OCI-LY1 (cell line): ENCODE data around the gene RALGPS1.

Source experiments
- H2AFZ ChIP-seq: fragments of 200-600 bp; sonication (generic), shearing (Covaris generic); 2 replicates; pipeline ENCODE4 v1.6.0; 2014; ENCODE audit warnings: antibody characterized with exemption, mild to moderate bottlenecking, low read length
- H3F3A ChIP-seq: fragments of 200-600 bp; sonication (generic), shearing (Covaris generic); 2 replicates; pipeline ENCODE4 v1.6.0; 2014; ENCODE audit warnings: mild to moderate bottlenecking, antibody characterized with exemption, low read length, moderate library complexity; ENCODE audit not compliant: insufficient read depth
- H3K27ac ChIP-seq: fragments of 200-600 bp; sonication (generic); 2 replicates; pipeline ENCODE4 v1.5.1; 2014; ENCODE audit warnings: low read length, mixed run types, mild to moderate bottlenecking, low read depth; ENCODE audit not compliant: poor library complexity, severe bottlenecking
- H3K27me3 ChIP-seq: fragments of 200-600 bp; sonication (generic); 2 replicates; pipeline ENCODE4 v1.6.0; 2014; ENCODE audit warnings: antibody characterized with exemption, mild to moderate bottlenecking, low read length, moderate library complexity; ENCODE audit not compliant: insufficient read depth
- H3K36me3 ChIP-seq: fragments of 200-600 bp; sonication (generic); 2 replicates; pipeline ENCODE4 v1.6.1; 2014; ENCODE audit warnings: mild to moderate bottlenecking, antibody characterized with exemption, low read length, moderate library complexity, mixed read lengths; ENCODE audit not compliant: insufficient read depth
- H3K4me1 ChIP-seq: fragments of 200-600 bp; sonication (generic); 2 replicates; pipeline ENCODE4 v1.5.1; 2014; ENCODE audit warnings: mild to moderate bottlenecking, low read length, moderate library complexity; ENCODE audit not compliant: insufficient read depth, severe bottlenecking
- H3K4me2 ChIP-seq: fragments of 200-600 bp; sonication (generic), shearing (Covaris generic); 2 replicates; pipeline ENCODE4 v1.6.1; 2014; ENCODE audit warnings: low read length
- H3K4me3 ChIP-seq: fragments of 200-600 bp; sonication (generic); 2 replicates; pipeline ENCODE4 v1.5.1; 2014; ENCODE audit warnings: low read length, low read depth, mild to moderate bottlenecking, mixed read lengths; ENCODE audit not compliant: poor library complexity, severe bottlenecking
- H3K79me2 ChIP-seq: fragments of 200-600 bp; shearing (Covaris generic); 2 replicates; pipeline ENCODE4 v1.6.1; 2016; ENCODE audit warnings: mixed run types, low read length, mixed read lengths; ENCODE audit not compliant: insufficient read depth
- H3K9ac ChIP-seq: fragments of 200-600 bp; sonication (generic), shearing (Covaris generic); 2 replicates; pipeline ENCODE4 v1.6.1; 2014; ENCODE audit warnings: mild to moderate bottlenecking, low read length, mixed read lengths
- H3K9me2 ChIP-seq: fragments of 200-600 bp; sonication (generic), shearing (Covaris generic); 2 replicates; pipeline ENCODE4 v1.6.1; 2014; ENCODE audit warnings: low read depth, mild to moderate bottlenecking, low read length, mixed read lengths
- H3K9me3 ChIP-seq: fragments of 200-600 bp; shearing (Covaris generic); 2 replicates; pipeline ENCODE4 v1.6.1; 2014; ENCODE audit warnings: low read length, mixed read lengths
- H4K20me1 ChIP-seq: fragments of 200-600 bp; sonication (generic), shearing (Covaris generic); 2 replicates; pipeline ENCODE4 v1.6.0; 2016; ENCODE audit warnings: mild to moderate bottlenecking, low read length; ENCODE audit not compliant: insufficient read depth
- EZH2 ChIP-seq: fragments of 200-600 bp; sonication (generic), shearing (Covaris generic); IDR thresholded peaks from 2 replicates; pipeline ENCODE4 v1.8.0; 2017; ENCODE audit warnings: borderline replicate concordance, mixed run types, mild to moderate bottlenecking, antibody characterized with exemption, low read length, moderate library complexity, mixed read lengths
- TF ChIP-seq, protein P1 (sequence below): fragments of 200-600 bp; sonication (generic), shearing (Covaris generic); IDR thresholded peaks from 2 replicates; pipeline ENCODE4 v1.5.1; 2017; ENCODE audit warnings: mild to moderate bottlenecking, antibody characterized with exemption, low read length, moderate library complexity, mixed read lengths

The RALGPS1 gene

DNA sequence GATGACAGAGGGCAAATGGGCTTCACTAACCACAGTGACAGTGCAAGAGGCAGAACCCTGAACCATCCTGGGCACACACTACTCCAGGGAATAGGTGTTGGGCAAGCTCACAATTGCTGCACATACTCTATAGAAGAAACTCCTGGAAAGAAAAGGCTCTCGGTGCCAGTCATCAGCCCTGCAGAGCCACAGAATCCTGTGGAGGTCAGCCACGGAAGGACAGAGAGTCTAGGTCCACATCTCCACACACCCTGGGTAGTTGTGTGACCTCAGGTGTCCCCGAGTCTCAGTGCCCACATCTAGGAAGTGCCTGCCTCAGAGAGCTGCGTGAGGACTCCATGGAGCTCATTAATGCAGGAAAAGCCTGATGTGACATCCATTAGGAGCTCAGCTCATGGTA lies 223.9 kb downstream of the RALGPS1 start:
- Histone ChIP-seq H3K36me3 (no peaks in the 10 kb centered on the region), H3K4me2 (no peak overlapping the region), H3K9me3 (no peaks in the 10 kb centered on the region), H3F3A (no peaks in the 10 kb centered on the region), H2AFZ (no peak overlapping the region), H3K27ac (no peak overlapping the region), H3K4me1 (no peaks in the 10 kb centered on the region), H3K4me3 (no peak overlapping the region), H3K79me2 (no peaks in the 10 kb centered on the region), H3K27me3 (no peaks in the 10 kb centered on the region), H3K9me2 (no peaks in the 10 kb centered on the region), H3K9ac (no peak overlapping the region), H4K20me1 (no peaks in the 10 kb centered on the region)
- TF ChIP-seq, protein P1, sequence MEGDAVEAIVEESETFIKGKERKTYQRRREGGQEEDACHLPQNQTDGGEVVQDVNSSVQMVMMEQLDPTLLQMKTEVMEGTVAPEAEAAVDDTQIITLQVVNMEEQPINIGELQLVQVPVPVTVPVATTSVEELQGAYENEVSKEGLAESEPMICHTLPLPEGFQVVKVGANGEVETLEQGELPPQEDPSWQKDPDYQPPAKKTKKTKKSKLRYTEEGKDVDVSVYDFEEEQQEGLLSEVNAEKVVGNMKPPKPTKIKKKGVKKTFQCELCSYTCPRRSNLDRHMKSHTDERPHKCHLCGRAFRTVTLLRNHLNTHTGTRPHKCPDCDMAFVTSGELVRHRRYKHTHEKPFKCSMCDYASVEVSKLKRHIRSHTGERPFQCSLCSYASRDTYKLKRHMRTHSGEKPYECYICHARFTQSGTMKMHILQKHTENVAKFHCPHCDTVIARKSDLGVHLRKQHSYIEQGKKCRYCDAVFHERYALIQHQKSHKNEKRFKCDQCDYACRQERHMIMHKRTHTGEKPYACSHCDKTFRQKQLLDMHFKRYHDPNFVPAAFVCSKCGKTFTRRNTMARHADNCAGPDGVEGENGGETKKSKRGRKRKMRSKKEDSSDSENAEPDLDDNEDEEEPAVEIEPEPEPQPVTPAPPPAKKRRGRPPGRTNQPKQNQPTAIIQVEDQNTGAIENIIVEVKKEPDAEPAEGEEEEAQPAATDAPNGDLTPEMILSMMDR: no peak
- no peak for TF ChIP-seq EZH2

DNA sequence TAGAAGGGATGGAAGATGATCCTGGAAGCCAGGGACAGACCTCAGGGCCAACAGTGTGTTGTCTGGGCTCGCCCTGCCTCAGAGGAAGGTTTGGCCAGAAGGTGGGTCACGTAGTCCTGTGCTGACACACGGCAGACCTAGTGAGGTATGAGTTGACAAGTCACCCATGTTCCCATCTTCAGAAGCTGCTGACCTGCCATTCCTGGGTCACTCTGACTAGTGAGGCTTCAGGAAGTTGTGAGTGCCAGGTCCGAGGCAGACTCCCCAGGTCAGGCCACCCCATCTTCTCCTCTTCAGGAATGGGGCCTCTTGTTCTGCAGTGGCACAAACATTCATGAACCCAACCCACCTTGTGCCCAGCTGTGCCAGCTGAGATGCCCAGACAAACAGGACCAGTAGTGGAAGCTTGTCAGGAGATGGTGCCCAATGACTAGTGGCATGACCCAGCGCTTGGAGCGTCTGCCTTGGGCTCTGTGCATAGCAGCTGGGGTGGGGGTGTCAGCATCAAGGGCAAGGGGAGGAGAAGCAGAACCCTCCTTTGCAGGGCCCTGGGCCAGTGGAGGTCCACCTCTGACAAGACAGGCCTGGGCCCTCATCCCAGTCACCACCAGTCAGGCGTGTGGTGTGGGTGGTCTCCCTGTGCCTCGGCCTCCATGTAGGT lies 224.6 kb downstream of the RALGPS1 start:
- Histone ChIP-seq H4K20me1 (no peaks in the 10 kb centered on the region), H3K27ac (no peak overlapping the region), H3K27me3 (no peaks in the 10 kb centered on the region), H3K36me3 (no peaks in the 10 kb centered on the region), H3K9me2 (no peaks in the 10 kb centered on the region), H3K9ac (no peak overlapping the region), H3K9me3 (no peaks in the 10 kb centered on the region), H2AFZ (no peak overlapping the region), H3K4me3 (no peak overlapping the region), H3K4me1 (no peaks in the 10 kb centered on the region), H3K4me2 (no peak overlapping the region), H3K79me2 (no peaks in the 10 kb centered on the region), H3F3A (no peaks in the 10 kb centered on the region)
- TF ChIP-seq EZH2: no peak
- TF ChIP-seq, protein P1: no peak

DNA sequence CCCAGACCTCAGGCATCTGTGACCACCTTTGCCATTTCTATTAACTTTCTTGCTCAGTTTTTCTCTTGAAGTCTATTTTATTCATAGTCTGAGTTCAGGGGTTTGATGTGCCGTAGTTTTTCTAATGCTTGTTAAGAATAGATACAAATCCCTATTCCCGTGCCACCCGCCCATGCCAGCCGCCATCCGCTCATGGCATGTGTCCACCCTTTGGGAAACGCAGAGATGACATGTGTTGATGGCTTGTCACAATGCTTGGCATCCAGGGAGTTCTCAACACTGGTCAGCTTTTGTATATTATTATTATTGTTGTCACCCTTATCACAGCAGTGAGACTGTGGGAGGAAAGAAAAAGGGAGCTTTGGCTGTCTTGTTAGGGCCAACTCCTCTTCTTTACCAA lies 225.2 kb downstream of the RALGPS1 start:
- Histone ChIP-seq H4K20me1 (no peaks in the 10 kb centered on the region), H2AFZ (no peak overlapping the region), H3K27ac (no peak overlapping the region), H3K9ac (no peak overlapping the region), H3K4me2 (no peak overlapping the region), H3K79me2 (no peaks in the 10 kb centered on the region), H3K9me3 (no peaks in the 10 kb centered on the region), H3K9me2 (no peaks in the 10 kb centered on the region), H3K36me3 (no peaks in the 10 kb centered on the region), H3K4me1 (no peaks in the 10 kb centered on the region), H3K4me3 (no peak overlapping the region), H3K27me3 (no peaks in the 10 kb centered on the region), H3F3A (no peaks in the 10 kb centered on the region)
- TF ChIP-seq, protein P1: no peak
- no peak for TF ChIP-seq EZH2
